Breast epithelium (tissue), 4 donors: Measurements from ENCODE around the gene HSPA12A. TPM values are rescaled to one million over a fixed set of nuclear protein-coding genes. Genes with fewer than 3 reads are reported as not detected.

ENCODE experiments used
- DNase-seq, 2 donors: peaks; one replicate each; pipeline ENCODE4 v3.0.0-alpha.2; 2019; ENCODE audit warnings: low spot score in 2 of 2
- H3K27ac ChIP-seq, 2 donors: fragments of 200-600 bp; sonication (generic) in 1 of 2; one replicate each; pipeline ENCODE4 v1.5.1; 2016 to 2019; ENCODE audit warnings: mild to moderate bottlenecking in 1 of 2
- H3K27me3 ChIP-seq, 2 donors: fragments of 200-600 bp; sonication (generic) in 1 of 2; one replicate each; pipeline versions ENCODE4 v1.5.1 to v1.6.0; 2017 to 2019; ENCODE audit warnings: control low read depth in 1 of 2, mild to moderate bottlenecking in 1 of 2
- H3K36me3 ChIP-seq: fragments of 200-600 bp; one replicate; pipeline ENCODE4 v1.5.1; 2019
- H3K4me1 ChIP-seq, 2 donors: fragments of 200-600 bp; sonication (generic); one replicate each; pipeline ENCODE4 v1.5.1; 2016 to 2019; ENCODE audit warnings: control low read depth in 1 of 2
- H3K4me3 ChIP-seq, 3 donors: fragments of 200-600 bp; sonication (generic); 1 replicate in 2 of 3; 2 replicates in 1 of 3; pipeline ENCODE4 v1.5.1; 2016 to 2019; ENCODE audit warnings: mild to moderate bottlenecking in 3 of 3, moderate library complexity in 2 of 3
- H3K9me3 ChIP-seq, 2 donors: fragments of 200-600 bp; sonication (generic) in 1 of 2; one replicate each; pipeline ENCODE4 v1.5.1; 2016 to 2019; ENCODE audit warnings: control low read depth in 1 of 2
- CTCF ChIP-seq, 3 donors: fragments of 450-650 bp; IDR thresholded peaks; one replicate each; pipeline ENCODE4 v1.5.1; 2016 to 2017; ENCODE audit warnings: antibody characterized with exemption in 3 of 3, mild to moderate bottlenecking in 3 of 3, moderate library complexity in 3 of 3
- POLR2A ChIP-seq: fragments of 450-650 bp; IDR thresholded peaks from one replicate; pipeline ENCODE4 v1.6.1; 2016; ENCODE audit warnings: antibody characterized with exemption, mild to moderate bottlenecking, moderate library complexity
- POLR2AphosphoS5 ChIP-seq, 3 donors: sonication (generic); formaldehyde crosslinking; IDR thresholded peaks; one replicate each; pipeline ENCODE4 v1.6.1; 2017; ENCODE audit warnings: antibody characterized with exemption in 3 of 3
- intact Hi-C: fragments of 100-400 bp; cut with DNase I; formaldehyde crosslinking; loops from one replicate; pipeline ENCODE4 v1.15.1; 2023; ENCODE audit warnings: low total_unique reads
- total RNA-seq, 3 donors: library from RNA; depleted of rRNA; stranded (reverse); fragments of >200 nt; gene quantifications; one replicate each; pipeline ENCODE4 v1.1.0, GENCODE V29; 2016

HSPA12A gene
- total RNA-seq, 3 donors from 2014 or later, result 13.2 to 23.6 (median 14.2) TPM

- no peaks in the 10 kb centered on the region for H3K9me3 ChIP-seq
- TF ChIP-seq POLR2A (no peak), POLR2AphosphoS5 (IDR thresholded peaks at IDR 0.05) (no peak), CTCF (IDR thresholded peaks at IDR 0.05) (no peak)
- no peaks in the 10 kb centered on the region for H3K4me1 ChIP-seq
- intact Hi-C loops, result no loop called here
- H3K4me3 ChIP-seq, result no peak overlapping the region
- H3K27ac ChIP-seq, result no peak overlapping the region
- DNase-seq, result no peak
- H3K36me3 ChIP-seq, result no peaks in the 10 kb centered on the region
- peaks cover 0 to 4% of the 10 kb centered on the region in 2 donors for H3K27me3 ChIP-seq
These were observed 83.2 kb downstream of the HSPA12A start for GRCh38 chr10:116659049-116659670.

- Histone ChIP-seq H3K27ac (no peak overlapping the region), H3K36me3 (no peaks in the 10 kb centered on the region), H3K9me3 (no peaks in the 10 kb centered on the region), H3K27me3 (peaks cover 0 to 4% of the 10 kb centered on the region in 2 donors), H3K4me1 (no peaks in the 10 kb centered on the region), H3K4me3 (no peak overlapping the region)
- intact Hi-C loops, result no loop called here
- TF ChIP-seq CTCF (IDR thresholded peaks at IDR 0.05), result no peak
- DNase-seq, result no peak
These were observed 84.4 kb downstream of the HSPA12A start for GRCh38 chr10:116657863-116658551.

- H3K4me3 ChIP-seq, result no peak overlapping the region
- H3K36me3 ChIP-seq, result no peaks in the 10 kb centered on the region
- TF ChIP-seq POLR2AphosphoS5 (IDR thresholded peaks at IDR 0.05), result no peak
- DNase-seq, result no peak
- no peaks in the 10 kb centered on the region for H3K4me1 ChIP-seq
- H3K27ac ChIP-seq, result no peak overlapping the region
- intact Hi-C loops, result no loop called here
- H3K9me3 ChIP-seq, result no peaks in the 10 kb centered on the region
- H3K27me3 ChIP-seq, result peaks cover 0 to 4% of the 10 kb centered on the region in 2 donors
These were observed 86.3 kb downstream of the HSPA12A start for GRCh38 chr10:116656044-116656443.

GRCh38 chr10:116655568-116655967 lies 86.8 kb downstream of the HSPA12A start:
- Histone ChIP-seq H3K4me1 (no peaks in the 10 kb centered on the region), H3K9me3 (peaks cover 0 to 4% of the 10 kb centered on the region in 2 donors), H3K4me3 (no peak overlapping the region), H3K27ac (no peak overlapping the region), H3K36me3 (no peaks in the 10 kb centered on the region), H3K27me3 (peaks cover 0 to 4% of the 10 kb centered on the region in 2 donors)
- TF ChIP-seq POLR2A, result no peak
- TF ChIP-seq POLR2AphosphoS5 (IDR thresholded peaks at IDR 0.05), result no peak
- no peak for TF ChIP-seq CTCF (IDR thresholded peaks at IDR 0.05)
- intact Hi-C loops, result no loop called here
- no peak for DNase-seq

GRCh38 chr10:116654816-116655215 lies 87.5 kb downstream of the HSPA12A start:
- no peak for DNase-seq
- H3K4me3 ChIP-seq, result no peak overlapping the region
- intact Hi-C loops, result no loop called here
- no peaks in the 10 kb centered on the region for H3K36me3 ChIP-seq
- peaks cover 0 to 5% of the 10 kb centered on the region in 2 donors for H3K9me3 ChIP-seq
- H3K4me1 ChIP-seq, result no peaks in the 10 kb centered on the region
- H3K27ac ChIP-seq, result no peak overlapping the region
- peaks cover 0 to 4% of the 10 kb centered on the region in 2 donors for H3K27me3 ChIP-seq
- TF ChIP-seq CTCF (IDR thresholded peaks at IDR 0.05) (peak in 1 of 3 donors; percentile 23), POLR2AphosphoS5 (IDR thresholded peaks at IDR 0.05) (no peak), POLR2A (no peak)
